PFSK-1 (cell line): Measurements from ENCODE around the gene UNC5C.

ENCODE experiments used
- POLR2AphosphoS5 ChIP-seq: IDR thresholded peaks from 2 replicates; pipeline ENCODE4 v1.6.1; 2012; ENCODE audit warnings: low read depth, mild to moderate bottlenecking, control low read depth, low read length, moderate library complexity
- REST ChIP-seq, 2 experiments: IDR thresholded peaks; 2 replicates each; pipeline versions ENCODE4 v1.6.1 to v1.8.0; 2011 to 2012; ENCODE audit warnings: low read depth in 2 of 2, low read length in 2 of 2, control low read depth in 1 of 2, inconsistent platforms in 1 of 2, mild to moderate bottlenecking in 1 of 2, moderate library complexity in 1 of 2; ENCODE audit not compliant: insufficient read depth in 1 of 2
- SIN3A ChIP-seq: IDR thresholded peaks from 2 replicates; pipeline ENCODE4 v1.6.1; 2012; ENCODE audit warnings: mild to moderate bottlenecking, low read length, moderate library complexity, borderline replicate concordance; ENCODE audit not compliant: insufficient read depth
- TAF1 ChIP-seq: IDR thresholded peaks from 2 replicates; pipeline ENCODE4 v1.6.1; 2012; ENCODE audit warnings: low read length, control low read depth, borderline replicate concordance; ENCODE audit not compliant: insufficient read depth

GRCh38 chr4:95462921-95463320 lies 85.9 kb downstream of the UNC5C start:
- TF ChIP-seq REST (IDR thresholded peaks at IDR 0.05; ENCODE audit: insufficient read depth in 1 of 2, low read depth in 2 of 2, low read length in 2 of 2) (no peak), POLR2AphosphoS5 (no peak), TAF1 (no peak), SIN3A (no peak)
